ENCODE data around the gene DNM1L. TPM values are rescaled to one million over a fixed set of nuclear protein-coding genes. Genes with fewer than 3 reads are reported as not detected.

The DNM1L gene
- total and polyA plus RNA-seq, 9 of the 15 experiments (the other 6 are each of a cell fraction or from before 2014, with no cell fraction given), result 24.1 to 82.8 (median 61.5) TPM

GRCh38 chr12:32783029-32783428 lies 103.9 kb downstream of the DNM1L start:
- TF ChIP-seq ZNF79 (CRISPR knock-in tag; IDR thresholded peaks at IDR 0.05; ENCODE audit: low read depth) (no peak), ZNF75A (CRISPR knock-in tag; IDR thresholded peaks at IDR 0.05) (no peak), E2F3 (CRISPR knock-in tag; IDR thresholded peaks at IDR 0.05) (no peak), MIER1 (IDR thresholded peaks at IDR 0.05; ENCODE audit: low read depth) (no peak), CBFB (CRISPR knock-in tag; IDR thresholded peaks at IDR 0.05) (no peak), RFX5 (IDR thresholded peaks at IDR 0.05; ENCODE audit: low read depth, low read length) (no peak), RBM17 (IDR thresholded peaks at IDR 0.05; ENCODE audit: borderline replicate concordance, low read depth, low read length) (no peak), ZC3H11A (IDR thresholded peaks at IDR 0.05; ENCODE audit: low read depth, low read length) (no peak), ELF1 (tag; IDR thresholded peaks at IDR 0.05) (no peak), TCF3 (CRISPR knock-in tag; IDR thresholded peaks at IDR 0.05) (no peak), CBFA2T2 (conservative IDR thresholded peaks at IDR 0.05) (no peak), ZBTB33 (CRISPR knock-in tag; IDR thresholded peaks at IDR 0.05) (no peak), MTA3 (IDR thresholded peaks at IDR 0.05; ENCODE audit: borderline replicate concordance) (no peak), POLR2AphosphoS2 (IDR thresholded peaks at IDR 0.05; ENCODE audit: low read length) (no peak)
- Histone ChIP-seq H3K9me3 (replicated peaks; ENCODE audit: control insufficient read depth, insufficient read depth, low read depth, low read length) (no peaks in the 10 kb centered on the region), H3K36me3 (ENCODE audit: control insufficient read depth, insufficient read depth, low read length) (no peaks in the 10 kb centered on the region), H3K9me1 (ENCODE audit: control insufficient read depth, insufficient read depth, low read length) (no peaks in the 10 kb centered on the region), H3K4me1 (replicated peaks in 1 of 2; ENCODE audit: control insufficient read depth in 2 of 2, insufficient read depth in 2 of 2, low read length in 2 of 2) (no peaks in the 10 kb centered on the region), H3K79me2 (ENCODE audit: control insufficient read depth, insufficient read depth, low read length) (no peaks in the 10 kb centered on the region), H3K27me3 (ENCODE audit: control insufficient read depth in 2 of 2, insufficient read depth in 2 of 2, low read length in 2 of 2) (peaks cover 0 to 2% of the 10 kb centered on the region in 2 experiments; a peak in 2 of 5 replicates), H3K4me3 (no peak overlapping the region), H3K4me2 (ENCODE audit: insufficient read depth, low read length) (no peak overlapping the region), H3K9ac (ENCODE audit: insufficient read depth in 1 of 2, low read depth in 2 of 2, low read length in 2 of 2) (no peak overlapping the region), H4K20me1 (replicated peaks; ENCODE audit: control insufficient read depth, insufficient read depth, low read length) (no peaks in the 10 kb centered on the region), H2AFZ (ENCODE audit: low read depth, low read length) (no peak overlapping the region), H3K27ac (ENCODE audit: extremely low read depth, low read depth, low read length) (no peak overlapping the region)
- CTCF ChIA-PET (ENCODE audit: low intra/inter-chr PET ratio), result no interaction called here
- no peak for DNase-seq (ENCODE audit: extremely low read depth in 1 of 4, low spot score in 3 of 4)
- no peak for ATAC-seq
- WGBS (ENCODE audit: insufficient coverage, low coverage, missing lambda C conversion rate), result 6% methylated on average over 3 of the region's 3 CpGs
- POLR2A ChIA-PET, result no interaction called here
- no peak for FAIRE-seq
- BruUV-seq (replicated peaks), result no TSS peak
- intact Hi-C loops (cut with micrococcal nuclease), result no loop called here
- in situ Hi-C loops (cut with MboI), result no loop called here
